ENCODE results near the gene CBX4.

The CBX4 gene

DNA sequence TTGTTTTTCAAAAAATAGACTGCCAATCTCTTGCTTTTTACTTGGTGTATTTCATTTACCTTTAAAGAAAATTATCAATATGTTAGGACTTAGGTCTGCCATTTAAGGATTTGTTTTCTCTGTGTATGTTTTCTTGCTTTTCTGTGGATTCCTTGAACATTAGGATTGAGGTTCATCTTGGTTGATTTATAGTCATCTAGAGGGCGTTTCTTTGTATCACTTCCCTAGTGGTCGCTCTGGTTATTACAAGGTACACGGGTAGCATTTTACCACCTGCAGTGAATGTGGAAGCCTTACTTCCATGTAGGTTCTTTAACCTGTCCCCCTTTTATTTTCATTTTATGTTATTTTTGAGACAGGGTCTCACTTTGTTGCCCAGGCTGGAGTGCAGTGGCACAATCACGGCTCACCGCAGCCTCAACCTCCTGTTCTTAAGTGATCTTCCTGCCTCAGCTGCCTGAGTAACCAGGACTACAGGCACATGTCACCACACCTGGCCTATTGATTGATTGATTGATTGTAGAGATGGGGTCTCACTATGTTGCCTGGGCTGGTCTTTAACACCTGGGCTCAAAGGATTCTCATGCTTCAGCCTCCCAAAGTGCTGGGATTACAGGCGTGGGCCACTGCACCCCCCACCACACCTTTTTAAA is 35.2 kb upstream of the CBX4 start:
- Histone ChIP-seq H3K4me3 (ENCODE audit: low read depth, low read length) (no peak overlapping the region), H3K27ac (ENCODE audit: extremely low read depth, low read depth, low read length) (no peak overlapping the region), H3K36me3 (ENCODE audit: control insufficient read depth in 2 of 2, insufficient read depth in 1 of 2, low read length in 2 of 2) (no peaks in the 10 kb centered on the region), H3K9me3 (ENCODE audit: control insufficient read depth, insufficient read depth, low read depth, low read length) (no peaks in the 10 kb centered on the region), H3K4me1 (ENCODE audit: control insufficient read depth, insufficient read depth, low read length) (no peaks in the 10 kb centered on the region)
- ChIA-PET POLR2A (no interaction called here), CTCF (interaction anchor here (0.7 to 2.4 kb wide), 15 partner anchors 8 to 944 kb away, joined by 3 to 19 read pairs (median 4); no protein-coding TSS in a partner anchor)
- TF ChIP-seq WT1 (tag by site-specific recombination; IDR thresholded peaks at IDR 0.05) (no peak), ZNF184 (tag by site-specific recombination; IDR thresholded peaks at IDR 0.05) (no peak)
- TF ChIP-seq, protein P1, sequence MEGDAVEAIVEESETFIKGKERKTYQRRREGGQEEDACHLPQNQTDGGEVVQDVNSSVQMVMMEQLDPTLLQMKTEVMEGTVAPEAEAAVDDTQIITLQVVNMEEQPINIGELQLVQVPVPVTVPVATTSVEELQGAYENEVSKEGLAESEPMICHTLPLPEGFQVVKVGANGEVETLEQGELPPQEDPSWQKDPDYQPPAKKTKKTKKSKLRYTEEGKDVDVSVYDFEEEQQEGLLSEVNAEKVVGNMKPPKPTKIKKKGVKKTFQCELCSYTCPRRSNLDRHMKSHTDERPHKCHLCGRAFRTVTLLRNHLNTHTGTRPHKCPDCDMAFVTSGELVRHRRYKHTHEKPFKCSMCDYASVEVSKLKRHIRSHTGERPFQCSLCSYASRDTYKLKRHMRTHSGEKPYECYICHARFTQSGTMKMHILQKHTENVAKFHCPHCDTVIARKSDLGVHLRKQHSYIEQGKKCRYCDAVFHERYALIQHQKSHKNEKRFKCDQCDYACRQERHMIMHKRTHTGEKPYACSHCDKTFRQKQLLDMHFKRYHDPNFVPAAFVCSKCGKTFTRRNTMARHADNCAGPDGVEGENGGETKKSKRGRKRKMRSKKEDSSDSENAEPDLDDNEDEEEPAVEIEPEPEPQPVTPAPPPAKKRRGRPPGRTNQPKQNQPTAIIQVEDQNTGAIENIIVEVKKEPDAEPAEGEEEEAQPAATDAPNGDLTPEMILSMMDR (tag by site-specific recombination; IDR thresholded peaks at IDR 0.05), result 0 out of 2 replicates have a peak, but pooled peaks have one; percentile 50

DNA sequence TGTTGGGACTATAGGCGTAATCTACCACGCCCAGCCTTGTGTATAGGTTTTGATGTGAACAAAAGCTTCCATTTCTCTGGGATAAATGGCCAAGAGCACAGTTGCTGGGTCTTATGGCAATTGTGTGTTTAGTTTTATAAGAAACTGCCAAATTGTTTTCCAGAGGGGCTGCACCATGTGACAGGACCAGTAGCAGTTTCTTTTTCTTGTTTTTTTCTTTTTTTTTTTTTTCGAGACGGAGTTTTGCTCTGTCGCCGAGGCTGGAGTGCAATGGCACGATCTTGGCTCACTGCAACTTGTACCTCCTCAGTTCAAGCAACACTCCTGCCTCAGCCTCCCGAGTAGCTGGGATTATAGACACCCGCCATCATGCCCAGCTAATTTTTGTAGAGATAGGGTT is 34.3 kb upstream of the CBX4 start:
- Histone ChIP-seq H3K36me3 (ENCODE audit: control insufficient read depth in 2 of 2, insufficient read depth in 1 of 2, low read length in 2 of 2) (no peaks in the 10 kb centered on the region), H3K27ac (ENCODE audit: extremely low read depth, low read depth, low read length) (no peak overlapping the region), H3K9me3 (ENCODE audit: control insufficient read depth, insufficient read depth, low read depth, low read length) (no peaks in the 10 kb centered on the region), H3K4me3 (ENCODE audit: low read depth, low read length) (no peak overlapping the region), H3K4me1 (ENCODE audit: control insufficient read depth, insufficient read depth, low read length) (no peaks in the 10 kb centered on the region)
- POLR2A ChIA-PET, result no interaction called here
- CTCF ChIA-PET, result interaction anchor here (0.9 to 2.4 kb wide), 9 partner anchors 9 to 45 kb away, joined by 3 to 19 read pairs (median 5); no protein-coding TSS in a partner anchor
- no peak for TF ChIP-seq GLIS2 (tag by site-specific recombination; IDR thresholded peaks at IDR 0.05)
- TF ChIP-seq ZNF221 (tag by site-specific recombination; IDR thresholded peaks at IDR 0.05; ENCODE audit: borderline replicate concordance), result no peak
- TF ChIP-seq, protein P2, sequence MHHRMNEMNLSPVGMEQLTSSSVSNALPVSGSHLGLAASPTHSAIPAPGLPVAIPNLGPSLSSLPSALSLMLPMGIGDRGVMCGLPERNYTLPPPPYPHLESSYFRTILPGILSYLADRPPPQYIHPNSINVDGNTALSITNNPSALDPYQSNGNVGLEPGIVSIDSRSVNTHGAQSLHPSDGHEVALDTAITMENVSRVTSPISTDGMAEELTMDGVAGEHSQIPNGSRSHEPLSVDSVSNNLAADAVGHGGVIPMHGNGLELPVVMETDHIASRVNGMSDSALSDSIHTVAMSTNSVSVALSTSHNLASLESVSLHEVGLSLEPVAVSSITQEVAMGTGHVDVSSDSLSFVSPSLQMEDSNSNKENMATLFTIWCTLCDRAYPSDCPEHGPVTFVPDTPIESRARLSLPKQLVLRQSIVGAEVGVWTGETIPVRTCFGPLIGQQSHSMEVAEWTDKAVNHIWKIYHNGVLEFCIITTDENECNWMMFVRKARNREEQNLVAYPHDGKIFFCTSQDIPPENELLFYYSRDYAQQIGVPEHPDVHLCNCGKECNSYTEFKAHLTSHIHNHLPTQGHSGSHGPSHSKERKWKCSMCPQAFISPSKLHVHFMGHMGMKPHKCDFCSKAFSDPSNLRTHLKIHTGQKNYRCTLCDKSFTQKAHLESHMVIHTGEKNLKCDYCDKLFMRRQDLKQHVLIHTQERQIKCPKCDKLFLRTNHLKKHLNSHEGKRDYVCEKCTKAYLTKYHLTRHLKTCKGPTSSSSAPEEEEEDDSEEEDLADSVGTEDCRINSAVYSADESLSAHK (tag by site-specific recombination; IDR thresholded peaks at IDR 0.05), result peak; percentile 87
- no peak for TF ChIP-seq SP2 (tag by site-specific recombination; IDR thresholded peaks at IDR 0.05)
- TF ChIP-seq ZBTB8A (tag by site-specific recombination; IDR thresholded peaks at IDR 0.05), result no peak
- TF ChIP-seq, protein P3, sequence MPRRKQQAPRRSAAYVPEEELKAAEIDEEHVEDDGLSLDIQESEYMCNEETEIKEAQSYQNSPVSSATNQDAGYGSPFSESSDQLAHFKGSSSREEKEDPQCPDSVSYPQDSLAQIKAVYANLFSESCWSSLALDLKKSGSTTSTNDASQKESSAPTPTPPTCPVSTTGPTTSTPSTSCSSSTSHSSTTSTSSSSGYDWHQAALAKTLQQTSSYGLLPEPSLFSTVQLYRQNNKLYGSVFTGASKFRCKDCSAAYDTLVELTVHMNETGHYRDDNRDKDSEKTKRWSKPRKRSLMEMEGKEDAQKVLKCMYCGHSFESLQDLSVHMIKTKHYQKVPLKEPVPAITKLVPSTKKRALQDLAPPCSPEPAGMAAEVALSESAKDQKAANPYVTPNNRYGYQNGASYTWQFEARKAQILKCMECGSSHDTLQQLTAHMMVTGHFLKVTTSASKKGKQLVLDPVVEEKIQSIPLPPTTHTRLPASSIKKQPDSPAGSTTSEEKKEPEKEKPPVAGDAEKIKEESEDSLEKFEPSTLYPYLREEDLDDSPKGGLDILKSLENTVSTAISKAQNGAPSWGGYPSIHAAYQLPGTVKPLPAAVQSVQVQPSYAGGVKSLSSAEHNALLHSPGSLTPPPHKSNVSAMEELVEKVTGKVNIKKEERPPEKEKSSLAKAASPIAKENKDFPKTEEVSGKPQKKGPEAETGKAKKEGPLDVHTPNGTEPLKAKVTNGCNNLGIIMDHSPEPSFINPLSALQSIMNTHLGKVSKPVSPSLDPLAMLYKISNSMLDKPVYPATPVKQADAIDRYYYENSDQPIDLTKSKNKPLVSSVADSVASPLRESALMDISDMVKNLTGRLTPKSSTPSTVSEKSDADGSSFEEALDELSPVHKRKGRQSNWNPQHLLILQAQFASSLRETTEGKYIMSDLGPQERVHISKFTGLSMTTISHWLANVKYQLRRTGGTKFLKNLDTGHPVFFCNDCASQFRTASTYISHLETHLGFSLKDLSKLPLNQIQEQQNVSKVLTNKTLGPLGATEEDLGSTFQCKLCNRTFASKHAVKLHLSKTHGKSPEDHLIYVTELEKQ (tag by site-specific recombination; IDR thresholded peaks at IDR 0.05; ENCODE audit: borderline replicate concordance), result no peak
- no peak for TF ChIP-seq ZNF623 (tag by site-specific recombination; IDR thresholded peaks at IDR 0.05)
- TF ChIP-seq, protein P4, sequence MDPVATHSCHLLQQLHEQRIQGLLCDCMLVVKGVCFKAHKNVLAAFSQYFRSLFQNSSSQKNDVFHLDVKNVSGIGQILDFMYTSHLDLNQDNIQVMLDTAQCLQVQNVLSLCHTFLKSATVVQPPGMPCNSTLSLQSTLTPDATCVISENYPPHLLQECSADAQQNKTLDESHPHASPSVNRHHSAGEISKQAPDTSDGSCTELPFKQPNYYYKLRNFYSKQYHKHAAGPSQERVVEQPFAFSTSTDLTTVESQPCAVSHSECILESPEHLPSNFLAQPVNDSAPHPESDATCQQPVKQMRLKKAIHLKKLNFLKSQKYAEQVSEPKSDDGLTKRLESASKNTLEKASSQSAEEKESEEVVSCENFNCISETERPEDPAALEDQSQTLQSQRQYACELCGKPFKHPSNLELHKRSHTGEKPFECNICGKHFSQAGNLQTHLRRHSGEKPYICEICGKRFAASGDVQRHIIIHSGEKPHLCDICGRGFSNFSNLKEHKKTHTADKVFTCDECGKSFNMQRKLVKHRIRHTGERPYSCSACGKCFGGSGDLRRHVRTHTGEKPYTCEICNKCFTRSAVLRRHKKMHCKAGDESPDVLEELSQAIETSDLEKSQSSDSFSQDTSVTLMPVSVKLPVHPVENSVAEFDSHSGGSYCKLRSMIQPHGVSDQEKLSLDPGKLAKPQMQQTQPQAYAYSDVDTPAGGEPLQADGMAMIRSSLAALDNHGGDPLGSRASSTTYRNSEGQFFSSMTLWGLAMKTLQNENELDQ (tag by site-specific recombination; IDR thresholded peaks at IDR 0.05; ENCODE audit: low read depth), result no peak
- TF ChIP-seq ZNF510 (tag by site-specific recombination; IDR thresholded peaks at IDR 0.05; ENCODE audit: insufficient replicate concordance), result no peak
- no peak for TF ChIP-seq KLF10 (tag by site-specific recombination; IDR thresholded peaks at IDR 0.05)
- TF ChIP-seq ZNF544 (tag by site-specific recombination; IDR thresholded peaks at IDR 0.05), result no peak
- TF ChIP-seq, protein P5, sequence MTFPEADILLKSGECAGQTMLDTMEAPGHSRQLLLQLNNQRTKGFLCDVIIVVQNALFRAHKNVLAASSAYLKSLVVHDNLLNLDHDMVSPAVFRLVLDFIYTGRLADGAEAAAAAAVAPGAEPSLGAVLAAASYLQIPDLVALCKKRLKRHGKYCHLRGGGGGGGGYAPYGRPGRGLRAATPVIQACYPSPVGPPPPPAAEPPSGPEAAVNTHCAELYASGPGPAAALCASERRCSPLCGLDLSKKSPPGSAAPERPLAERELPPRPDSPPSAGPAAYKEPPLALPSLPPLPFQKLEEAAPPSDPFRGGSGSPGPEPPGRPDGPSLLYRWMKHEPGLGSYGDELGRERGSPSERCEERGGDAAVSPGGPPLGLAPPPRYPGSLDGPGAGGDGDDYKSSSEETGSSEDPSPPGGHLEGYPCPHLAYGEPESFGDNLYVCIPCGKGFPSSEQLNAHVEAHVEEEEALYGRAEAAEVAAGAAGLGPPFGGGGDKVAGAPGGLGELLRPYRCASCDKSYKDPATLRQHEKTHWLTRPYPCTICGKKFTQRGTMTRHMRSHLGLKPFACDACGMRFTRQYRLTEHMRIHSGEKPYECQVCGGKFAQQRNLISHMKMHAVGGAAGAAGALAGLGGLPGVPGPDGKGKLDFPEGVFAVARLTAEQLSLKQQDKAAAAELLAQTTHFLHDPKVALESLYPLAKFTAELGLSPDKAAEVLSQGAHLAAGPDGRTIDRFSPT (tag by site-specific recombination; IDR thresholded peaks at IDR 0.05), result no peak
- TF ChIP-seq ZNF837 (tag by site-specific recombination; IDR thresholded peaks at IDR 0.05), result no peak
- no peak for TF ChIP-seq OVOL3 (tag by site-specific recombination; IDR thresholded peaks at IDR 0.05)
- no peak for TF ChIP-seq ZSCAN23 (tag by site-specific recombination; IDR thresholded peaks at IDR 0.05)
- TF ChIP-seq ZNF350 (tag by site-specific recombination; IDR thresholded peaks at IDR 0.05), result no peak
- no peak for TF ChIP-seq ZFP3 (tag by site-specific recombination; IDR thresholded peaks at IDR 0.05; ENCODE audit: low read depth)
- TF ChIP-seq ZNF174 (tag by site-specific recombination; IDR thresholded peaks at IDR 0.05), result no peak
- no peak for TF ChIP-seq ZNF292 (tag by site-specific recombination; IDR thresholded peaks at IDR 0.05; ENCODE audit: borderline replicate concordance, low read depth)
